Loucy (cell line): ENCODE measurements around the gene TM9SF2.

Experiments
- H2AFZ ChIP-seq: fragments of 200-600 bp; sonication (generic); 2 replicates; pipeline ENCODE4 v1.6.0; 2016; ENCODE audit warnings: antibody characterized with exemption, mild to moderate bottlenecking, low read length, moderate library complexity
- H3F3A ChIP-seq: fragments of 200-600 bp; 2 replicates; pipeline ENCODE4 v1.6.0; 2016; ENCODE audit warnings: antibody characterized with exemption, low read depth, mild to moderate bottlenecking
- H3K27me3 ChIP-seq: fragments of 200-600 bp; sonication (generic); 2 replicates; pipeline ENCODE4 v1.6.1; 2014; ENCODE audit warnings: low read length, mild to moderate bottlenecking; ENCODE audit not compliant: insufficient read depth, poor library complexity, severe bottlenecking
- H3K36me3 ChIP-seq: fragments of 200-600 bp; sonication (generic); 2 replicates; pipeline ENCODE4 v1.6.1; 2016; ENCODE audit warnings: low read length; ENCODE audit not compliant: insufficient read depth
- H3K4me1 ChIP-seq: fragments of 200-600 bp; sonication (generic); 2 replicates; pipeline ENCODE4 v1.5.1; 2014; ENCODE audit warnings: low read length, mild to moderate bottlenecking; ENCODE audit not compliant: insufficient read depth, poor library complexity, severe bottlenecking
- H3K4me2 ChIP-seq: fragments of 200-600 bp; sonication (generic); 2 replicates; pipeline ENCODE4 v1.6.0; 2014; ENCODE audit warnings: antibody characterized with exemption, low read length, low read depth, mild to moderate bottlenecking; ENCODE audit not compliant: poor library complexity, severe bottlenecking
- H3K4me3 ChIP-seq: fragments of 200-600 bp; sonication (generic); 2 replicates; pipeline ENCODE4 v1.5.1; 2014; ENCODE audit warnings: low read length, mild to moderate bottlenecking, mixed read lengths; ENCODE audit not compliant: poor library complexity, severe bottlenecking
- H3K79me2 ChIP-seq: fragments of 200-600 bp; sonication (generic); 2 replicates; pipeline ENCODE4 v1.6.1; 2014; ENCODE audit warnings: low read length; ENCODE audit not compliant: insufficient read depth
- H3K9ac ChIP-seq: fragments of 200-600 bp; sonication (generic); 2 replicates; pipeline ENCODE4 v1.6.0; 2014; ENCODE audit warnings: mild to moderate bottlenecking, low read depth, low read length, moderate library complexity; ENCODE audit not compliant: poor library complexity, severe bottlenecking
- H3K9me2 ChIP-seq: fragments of 200-600 bp; sonication (generic); replicated peaks from 2 replicates; pipeline ENCODE4 v1.6.1; 2016; ENCODE audit warnings: low read depth, low read length, mixed read lengths
- H3K9me3 ChIP-seq: fragments of 200-600 bp; sonication (generic); 2 replicates; pipeline ENCODE4 v1.6.1; 2014; ENCODE audit warnings: mild to moderate bottlenecking, antibody characterized with exemption, low read length, low read depth; ENCODE audit not compliant: insufficient read depth
- H4K20me1 ChIP-seq: fragments of 200-600 bp; sonication (generic); 2 replicates; pipeline ENCODE4 v1.6.0; 2014; ENCODE audit warnings: antibody characterized with exemption, low read length, mild to moderate bottlenecking; ENCODE audit not compliant: insufficient read depth, poor library complexity, severe bottlenecking
- EZH2phosphoT487 ChIP-seq: fragments of 200-600 bp; IDR thresholded peaks from 2 replicates; pipeline ENCODE4 v1.6.1; 2018; ENCODE audit warnings: antibody characterized with exemption, mild to moderate bottlenecking, moderate library complexity, borderline replicate concordance
- TF ChIP-seq, protein P1 (sequence below): fragments of 200-600 bp; sonication (generic); conservative IDR thresholded peaks from 2 replicates; pipeline ENCODE4 v1.5.1; 2014; ENCODE audit warnings: mild to moderate bottlenecking, antibody characterized with exemption, low read length

Gene TM9SF2

DNA sequence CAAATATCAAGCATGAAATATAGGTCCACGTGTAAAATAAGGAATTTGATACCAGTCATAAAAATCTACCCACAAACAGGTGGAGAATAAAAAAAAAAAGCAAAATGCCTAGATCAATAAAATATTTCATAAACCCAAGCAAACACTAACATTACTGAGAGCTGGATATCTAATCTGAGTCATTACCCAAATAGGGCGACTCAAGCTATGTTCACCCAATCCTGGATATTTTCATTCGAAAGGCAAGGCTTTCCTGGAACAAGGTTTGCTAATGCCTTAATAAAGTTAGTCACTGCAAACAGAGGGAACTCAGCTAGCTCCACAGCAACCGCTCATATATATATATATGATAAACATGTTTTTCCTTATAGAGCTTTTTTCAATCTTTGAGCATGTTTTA, 33.5 kb upstream of the TM9SF2 start:
- H3K36me3 ChIP-seq: no peaks in the 10 kb centered on the region
- H3K4me2 ChIP-seq: no peak overlapping the region
- H3K9ac ChIP-seq: no peak overlapping the region
- no peaks in the 10 kb centered on the region for H3K9me2 ChIP-seq
- no peaks in the 10 kb centered on the region for H4K20me1 ChIP-seq
- H2AFZ ChIP-seq: no peak overlapping the region
- H3K4me1 ChIP-seq: peaks cover 11% of the 10 kb centered on the region
- H3K27me3 ChIP-seq: no peaks in the 10 kb centered on the region
- TF ChIP-seq EZH2phosphoT487: no peak
- TF ChIP-seq, protein P1, sequence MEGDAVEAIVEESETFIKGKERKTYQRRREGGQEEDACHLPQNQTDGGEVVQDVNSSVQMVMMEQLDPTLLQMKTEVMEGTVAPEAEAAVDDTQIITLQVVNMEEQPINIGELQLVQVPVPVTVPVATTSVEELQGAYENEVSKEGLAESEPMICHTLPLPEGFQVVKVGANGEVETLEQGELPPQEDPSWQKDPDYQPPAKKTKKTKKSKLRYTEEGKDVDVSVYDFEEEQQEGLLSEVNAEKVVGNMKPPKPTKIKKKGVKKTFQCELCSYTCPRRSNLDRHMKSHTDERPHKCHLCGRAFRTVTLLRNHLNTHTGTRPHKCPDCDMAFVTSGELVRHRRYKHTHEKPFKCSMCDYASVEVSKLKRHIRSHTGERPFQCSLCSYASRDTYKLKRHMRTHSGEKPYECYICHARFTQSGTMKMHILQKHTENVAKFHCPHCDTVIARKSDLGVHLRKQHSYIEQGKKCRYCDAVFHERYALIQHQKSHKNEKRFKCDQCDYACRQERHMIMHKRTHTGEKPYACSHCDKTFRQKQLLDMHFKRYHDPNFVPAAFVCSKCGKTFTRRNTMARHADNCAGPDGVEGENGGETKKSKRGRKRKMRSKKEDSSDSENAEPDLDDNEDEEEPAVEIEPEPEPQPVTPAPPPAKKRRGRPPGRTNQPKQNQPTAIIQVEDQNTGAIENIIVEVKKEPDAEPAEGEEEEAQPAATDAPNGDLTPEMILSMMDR: no peak
- no peaks in the 10 kb centered on the region for H3K79me2 ChIP-seq
- H3K4me3 ChIP-seq: no peak overlapping the region
- no peaks in the 10 kb centered on the region for H3F3A ChIP-seq
- H3K9me3 ChIP-seq: no peaks in the 10 kb centered on the region

DNA sequence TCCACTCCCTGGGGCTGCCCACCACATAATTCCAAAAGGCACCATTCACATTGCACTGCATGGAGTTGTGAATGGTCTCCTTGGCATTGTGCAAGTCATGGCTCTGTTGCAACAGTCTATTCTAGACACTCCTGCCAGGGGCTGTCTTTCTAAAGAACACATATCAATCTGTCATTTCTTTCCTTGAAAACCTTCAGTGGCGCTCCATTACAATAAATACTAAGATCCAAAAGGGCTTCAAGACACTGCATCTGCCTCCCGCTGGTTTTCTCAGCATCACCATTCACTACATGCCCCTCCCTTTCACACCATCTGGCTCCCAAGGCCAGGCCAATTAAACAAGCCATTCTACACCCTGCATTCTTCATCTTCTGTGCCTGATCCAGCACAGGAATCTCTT, 32.2 kb upstream of the TM9SF2 start:
- Histone ChIP-seq H2AFZ (no peak overlapping the region), H3K9me3 (no peaks in the 10 kb centered on the region), H3F3A (no peaks in the 10 kb centered on the region), H3K9ac (no peak overlapping the region), H3K4me1 (peaks cover 11% of the 10 kb centered on the region), H3K4me3 (no peak overlapping the region), H3K79me2 (no peaks in the 10 kb centered on the region), H3K9me2 (no peaks in the 10 kb centered on the region), H4K20me1 (no peaks in the 10 kb centered on the region), H3K36me3 (no peaks in the 10 kb centered on the region), H3K27me3 (no peaks in the 10 kb centered on the region), H3K4me2 (no peak overlapping the region)
- no peak for TF ChIP-seq EZH2phosphoT487
- TF ChIP-seq, protein P1: no peak

DNA sequence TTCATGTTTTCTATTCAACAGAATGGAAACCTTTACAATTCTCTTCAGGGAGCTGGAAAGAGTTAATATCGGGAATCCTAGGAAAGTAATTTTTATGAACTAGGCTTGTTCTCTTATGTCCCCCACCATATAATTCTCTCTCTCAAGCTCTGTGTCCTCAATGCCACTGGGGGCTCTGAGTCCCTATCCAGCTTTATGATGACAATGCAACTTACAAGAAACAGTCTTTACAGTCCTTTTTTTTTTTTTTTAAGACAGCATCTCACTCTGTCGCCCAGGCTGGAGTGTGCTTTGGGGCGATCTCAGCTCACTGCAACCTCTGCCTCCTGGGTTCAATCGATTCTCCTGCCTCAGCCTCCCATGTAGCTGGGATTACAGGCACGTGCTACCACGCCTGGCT, 31.2 kb upstream of the TM9SF2 start:
- Histone ChIP-seq H3K79me2 (no peaks in the 10 kb centered on the region), H3K4me3 (no peak overlapping the region), H3K9ac (no peak overlapping the region), H3K9me3 (no peaks in the 10 kb centered on the region), H3K27me3 (no peaks in the 10 kb centered on the region), H2AFZ (no peak overlapping the region), H4K20me1 (no peaks in the 10 kb centered on the region), H3K9me2 (no peaks in the 10 kb centered on the region), H3F3A (no peaks in the 10 kb centered on the region), H3K4me2 (no peak overlapping the region), H3K36me3 (no peaks in the 10 kb centered on the region), H3K4me1 (peaks cover 1% of the 10 kb centered on the region)
- TF ChIP-seq, protein P1: no peak
- no peak for TF ChIP-seq EZH2phosphoT487
